ENCODE data around the gene INSC. TPM values are rescaled to one million over a fixed set of nuclear protein-coding genes. Genes with fewer than 3 reads are reported as not detected.

INSC gene
- total and polyA plus RNA-seq, 2 of the 4 experiments (the other 2 are of a cell fraction) = 0.53 to 1.4 TPM

GRCh38 chr11:15141381-15141780, 26.7 kb downstream of the INSC start:
- CTCF ChIA-PET = interaction anchor here (0.5 kb wide), 1 partner anchor 47 kb away, joined by 3 read pairs; no protein-coding TSS in a partner anchor
- Histone ChIP-seq H3K4me1 (ENCODE audit: control insufficient read depth, insufficient read depth, low read length) (no peaks in the 10 kb centered on the region; the same call in 1 of the 2 replicates), H2BK15ac (ENCODE audit: low read depth, low read length) (no peak overlapping the region), H3K27ac (ENCODE audit: insufficient read depth, low read length) (no peak overlapping the region), H4K20me1 (ENCODE audit: insufficient read depth, low read length) (no peaks in the 10 kb centered on the region), H3K18ac (ENCODE audit: low read depth, low read length) (no peak overlapping the region), H3K27me3 (ENCODE audit: control insufficient read depth, insufficient read depth, low read length) (no peaks in the 10 kb centered on the region), H3K23ac (ENCODE audit: low read depth, low read length) (no peak overlapping the region), H2BK120ac (ENCODE audit: low read depth, low read length) (no peak overlapping the region), H3K9me3 (ENCODE audit: control insufficient read depth, insufficient read depth, low read length) (no peaks in the 10 kb centered on the region), H2AK9ac (replicated peaks; ENCODE audit: low read depth, low read length, poor library complexity) (no peak overlapping the region), H2BK20ac (ENCODE audit: low read depth, low read length) (no peak overlapping the region), H3K36me3 (ENCODE audit: control insufficient read depth, insufficient read depth, low read length) (no peaks in the 10 kb centered on the region), H3K56ac (ENCODE audit: extremely low read depth, insufficient read depth, low read length) (no peak overlapping the region), H3K9ac (ENCODE audit: low read depth, low read length) (no peak overlapping the region), H4K91ac (ENCODE audit: insufficient read depth, low read depth, low read length) (no peak overlapping the region), H2AFZ (replicated peaks; ENCODE audit: low read length, poor library complexity) (no peak overlapping the region), H2BK5ac (ENCODE audit: low read depth, low read length, poor library complexity, severe bottlenecking) (no peak overlapping the region), H3K9me1 (ENCODE audit: insufficient read depth, low read length) (peaks cover 8% of the 10 kb centered on the region), H4K8ac (ENCODE audit: low read depth in 2 of 2, low read length in 2 of 2) (no peak overlapping the region), H3K79me1 (ENCODE audit: low read depth in 1 of 2, low read length in 2 of 2) (0 out of 4 replicates have a peak, but pooled peaks cover 0 to 9% of the 10 kb centered on the region in 2 experiments), H3K4me2 (ENCODE audit: low read depth, low read length) (no peak overlapping the region), H3K4me3 (ENCODE audit: insufficient read depth, low read depth, low read length) (no peak overlapping the region), H3K14ac (replicated peaks; ENCODE audit: low read depth, low read length) (no peak overlapping the region), H2AK5ac (ENCODE audit: low read depth, low read length) (no peak overlapping the region), H4K5ac (ENCODE audit: low read depth, low read length) (no peak overlapping the region), H3K4ac (ENCODE audit: low read depth, low read length) (no peak overlapping the region)
- TF ChIP-seq CHD1 (IDR thresholded peaks at IDR 0.05; ENCODE audit: low read depth, low read length) = no peak
- in situ Hi-C loops (cut with MboI; ENCODE audit: low sequenced_read_pairs) (no loop called here), intact Hi-C loops (cut with micrococcal nuclease) (no loop called here), dilution Hi-C loops (cut with HindIII; ENCODE audit: low sequenced_read_pairs, unreplicated experiment) (no loop called here)
- BruUV-seq (replicated peaks) = no TSS peak
- DNase-seq (no peak), ATAC-seq (ENCODE audit: low read depth) (no peak)
- POLR2A ChIA-PET (ENCODE audit: unreplicated experiment) = no interaction called here
- WGBS, 2 experiments (ENCODE audit: extremely low coverage in 2 of 2, insufficient read length in 1 of 2) = 50% methylated on average over 2 of the region's 3 CpGs; no CpG with 5 or more reads in 1 of the 2 experiments
